ENCODE data around the gene CAMKMT. TPM values are rescaled to one million over a fixed set of nuclear protein-coding genes. Genes with fewer than 3 reads are reported as not detected.

Gene CAMKMT
- polyA plus RNA-seq, 3 donors, result 4.2 to 5.2 (median 4.4) TPM

DNA sequence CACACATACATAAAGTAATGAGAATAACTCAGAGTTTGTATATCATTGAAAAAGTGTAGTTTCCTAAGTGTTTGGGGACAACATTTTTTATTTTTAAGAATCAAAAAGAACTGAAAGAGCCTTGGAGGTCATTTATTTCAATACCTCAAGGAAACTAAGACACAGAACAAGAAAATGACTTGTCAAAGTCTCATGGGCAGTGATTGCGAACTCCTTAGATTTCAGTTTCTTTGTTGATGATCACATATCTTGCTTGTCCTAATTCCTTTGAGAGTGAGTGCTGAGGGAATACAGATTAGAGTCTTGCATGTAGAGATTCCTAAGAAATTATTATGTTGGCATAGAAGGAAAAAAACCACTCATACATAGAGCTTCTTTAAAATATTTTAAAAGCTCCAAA is 243.8 kb downstream of the CAMKMT start:
- no peak overlapping the region for H3K27ac ChIP-seq (ENCODE audit: low read depth, low read length)
- WGBS, 3 donors, result 0 to 88% (median 0%) methylated on average over 1 of the region's 1 CpG

DNA sequence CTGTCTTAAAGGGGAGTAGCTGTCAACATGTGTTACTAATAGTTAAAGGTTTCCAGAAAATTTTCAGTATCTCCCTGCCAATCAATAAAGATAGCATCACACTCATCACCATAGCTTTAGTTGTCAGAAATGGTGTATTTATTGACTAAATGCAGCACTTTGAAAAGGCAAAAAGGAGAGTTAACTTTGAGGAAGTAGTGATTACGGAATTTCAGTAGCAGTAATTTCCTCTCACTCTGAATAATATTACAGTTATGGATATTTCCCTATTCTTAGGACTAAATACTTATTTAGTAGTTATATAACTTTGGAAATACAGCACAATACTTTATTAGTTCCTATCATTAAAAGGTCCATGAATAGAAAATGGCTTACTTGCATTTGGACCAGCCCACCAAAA is 250.5 kb downstream of the CAMKMT start:
- 53 to 84% (median 71%) methylated on average over 1 of the region's 1 CpG for WGBS, 3 donors

DNA sequence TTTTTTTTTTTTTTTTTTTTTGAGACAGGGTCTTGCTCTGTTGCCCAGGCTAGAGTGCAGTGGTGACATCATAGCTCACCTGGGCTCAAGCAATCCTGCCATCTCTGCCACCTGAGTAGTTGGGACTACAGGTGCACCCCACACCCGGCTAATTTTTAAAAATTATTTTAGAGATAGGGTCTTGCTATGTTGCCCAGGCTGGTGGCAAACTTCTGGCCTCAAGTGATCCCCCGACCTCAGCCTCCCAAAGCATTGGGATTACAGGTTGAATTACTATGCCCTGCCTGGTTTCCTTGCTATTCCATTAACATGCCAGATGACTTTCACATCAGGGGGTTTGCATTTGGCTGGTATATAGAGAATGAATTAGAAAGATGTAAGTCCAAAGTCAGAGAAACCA is 253.2 kb downstream of the CAMKMT start:
- 93 to 100% (median 97%) methylated on average over 2 of the region's 2 CpGs for WGBS, 3 donors
- H3K27ac ChIP-seq (ENCODE audit: low read depth, low read length), result no peak overlapping the region

More for the DNA sequence above, 250.5 kb downstream of the CAMKMT start:
- H3K27ac ChIP-seq (ENCODE audit: low read depth, low read length), result no peak overlapping the region

- H3K27ac ChIP-seq (ENCODE audit: low read depth, low read length), result no peak overlapping the region
- 82 to 90% (median 84%) methylated on average over 4 of the region's 4 CpGs for WGBS, 3 donors
Measured at GRCh38 chr2:44615950-44616518, 254.3 kb downstream of the CAMKMT start.

DNA sequence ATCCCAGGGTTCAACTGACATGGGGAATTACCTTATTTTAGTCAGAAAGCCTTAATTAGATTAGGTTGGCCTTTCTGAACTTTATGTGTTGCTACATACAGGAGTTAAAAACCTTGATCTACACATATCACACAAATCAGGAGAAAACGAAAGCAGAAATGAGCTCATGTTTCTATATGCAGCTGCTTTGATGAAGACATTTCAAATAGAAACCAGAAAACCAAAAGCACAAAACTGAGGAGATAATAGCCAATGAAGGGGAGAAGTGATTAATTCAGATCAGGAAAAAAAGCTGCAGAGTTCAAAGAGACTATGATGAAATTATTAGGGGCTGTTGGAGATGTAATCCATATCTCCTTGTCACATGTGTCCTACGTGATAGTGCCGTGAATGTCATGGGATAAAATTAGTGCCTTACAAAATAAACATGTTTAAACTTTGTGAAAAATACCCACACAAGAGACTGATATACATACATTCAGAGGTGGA is 255.0 kb downstream of the CAMKMT start:
- 52 to 64% (median 57%) methylated on average over 3 of the region's 3 CpGs for WGBS, 3 donors
- no peak overlapping the region for H3K27ac ChIP-seq (ENCODE audit: low read depth, low read length)

GRCh38 chr2:44618251-44619023 is 256.7 kb downstream of the CAMKMT start:
- WGBS, 3 donors, result 86 to 96% (median 88%) methylated on average over 5 of the region's 5 CpGs
- H3K27ac ChIP-seq (ENCODE audit: low read depth, low read length), result no peak overlapping the region

DNA sequence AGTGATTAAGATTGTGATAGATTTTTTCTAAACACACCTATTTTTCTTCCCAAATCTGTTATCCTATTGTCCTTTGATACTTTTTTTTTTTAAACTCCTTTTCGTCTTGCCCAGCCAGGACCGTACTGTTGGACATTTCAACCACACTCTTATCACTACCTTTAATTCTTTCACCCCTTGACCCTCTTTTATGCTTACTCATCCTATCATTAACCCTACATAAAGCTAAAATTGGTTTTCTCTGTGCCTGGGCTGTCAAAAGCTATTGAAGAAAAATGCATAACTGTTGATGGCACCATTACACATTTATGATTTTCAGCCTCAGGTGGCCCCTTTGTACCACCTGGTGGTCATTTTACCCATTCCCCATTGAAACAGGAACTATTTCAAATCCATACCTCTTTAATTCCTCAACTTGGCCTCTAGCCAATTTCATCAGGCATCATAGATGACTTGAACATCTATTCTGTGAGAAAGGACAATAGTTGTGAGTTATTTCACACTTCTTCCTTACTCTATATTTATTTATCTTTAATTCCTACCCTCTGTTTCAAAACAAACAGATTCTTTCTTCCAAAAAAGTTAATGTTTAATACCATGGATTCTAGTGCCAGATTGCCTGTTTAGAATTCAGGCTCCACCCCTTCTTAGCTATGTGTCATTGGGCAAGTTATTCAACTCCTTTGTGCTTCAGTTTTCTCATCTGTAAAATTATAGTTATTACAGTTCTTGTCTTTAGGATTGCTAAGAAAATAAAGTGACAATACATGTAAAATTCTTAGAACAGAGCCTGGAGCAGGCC is 258.6 kb downstream of the CAMKMT start:
- 86 to 94% (median 92%) methylated on average over 2 of the region's 2 CpGs for WGBS, 3 donors
- no peak overlapping the region for H3K27ac ChIP-seq (ENCODE audit: low read depth, low read length)

GRCh38 chr2:44623622-44624351 is 262.0 kb downstream of the CAMKMT start:
- H3K27ac ChIP-seq (ENCODE audit: low read depth, low read length), result no peak overlapping the region

GRCh38 chr2:44628297-44628696 is 266.6 kb downstream of the CAMKMT start:
- no peak overlapping the region for H3K27ac ChIP-seq (ENCODE audit: low read depth, low read length)
- WGBS, 3 donors, result 91 to 96% (median 95%) methylated on average over 1 of the region's 1 CpG

- WGBS, 3 donors, result 88 to 93% (median 91%) methylated on average over 4 of the region's 4 CpGs
- no peak overlapping the region for H3K27ac ChIP-seq (ENCODE audit: low read depth, low read length)
Measured at GRCh38 chr2:44632931-44633689, 271.4 kb downstream of the CAMKMT start.

GRCh38 chr2:44635725-44636124 is 274.0 kb downstream of the CAMKMT start:
- 88 to 93% (median 92%) methylated on average over 2 of the region's 2 CpGs for WGBS, 3 donors

DNA sequence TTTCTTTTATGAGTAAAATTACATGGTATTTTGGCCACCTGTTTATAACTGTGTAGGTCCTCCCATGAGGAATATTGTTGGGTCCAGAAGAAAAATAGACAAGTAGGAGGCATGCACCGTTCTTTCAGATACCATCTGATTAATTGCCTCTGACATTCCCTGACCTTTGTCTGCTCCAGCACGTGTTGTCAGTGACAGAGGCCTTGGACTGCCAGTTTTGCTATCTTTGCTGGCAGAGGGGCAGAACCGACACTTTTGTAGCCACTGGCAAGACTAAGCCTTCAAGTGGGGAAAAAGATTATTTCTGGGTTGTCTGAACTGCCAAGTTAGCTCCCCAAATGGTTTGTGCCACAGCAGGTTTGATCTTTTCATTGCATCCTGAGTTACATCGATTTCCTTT is 276.9 kb downstream of the CAMKMT start:
- WGBS, 3 donors, result 35 to 61% (median 59%) methylated on average over 4 of the region's 4 CpGs
- no peak overlapping the region for H3K27ac ChIP-seq (ENCODE audit: low read depth, low read length)

More at GRCh38 chr2:44635725-44636124, 274.0 kb downstream of the CAMKMT start:
- no peak overlapping the region for H3K27ac ChIP-seq (ENCODE audit: low read depth, low read length)

- no peak overlapping the region for H3K27ac ChIP-seq (ENCODE audit: low read depth, low read length)
- WGBS, 3 donors, result 97 to 99% (median 97%) methylated on average over 2 of the region's 2 CpGs
Measured at GRCh38 chr2:44639399-44639798, 277.7 kb downstream of the CAMKMT start.

GRCh38 chr2:44642123-44642857 is 280.5 kb downstream of the CAMKMT start:
- WGBS, 3 donors, result 69 to 79% (median 77%) methylated on average over 3 of the region's 3 CpGs
- no peak overlapping the region for H3K27ac ChIP-seq (ENCODE audit: low read depth, low read length)

- H3K27ac ChIP-seq (ENCODE audit: low read depth, low read length), result no peak overlapping the region
Measured at GRCh38 chr2:44645937-44646336, 284.2 kb downstream of the CAMKMT start.

DNA sequence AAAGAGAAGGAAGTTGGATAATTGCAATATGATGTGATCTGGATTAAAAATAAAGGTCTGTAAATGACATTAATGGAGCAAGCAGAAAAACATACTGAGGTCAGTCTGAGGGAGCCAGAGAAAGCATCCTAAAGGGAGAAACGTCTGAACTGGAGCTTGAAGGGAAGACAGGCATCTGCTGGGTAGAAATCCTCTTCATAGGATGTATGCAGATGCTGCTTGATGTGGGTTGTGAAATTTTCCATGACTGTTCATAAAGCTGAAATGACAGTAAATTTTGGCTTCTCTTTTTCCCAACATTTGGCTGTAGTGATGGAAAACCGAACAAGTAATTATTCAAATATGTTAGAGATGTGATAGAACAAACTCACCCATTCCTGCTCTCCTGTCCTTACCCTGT is 287.6 kb downstream of the CAMKMT start:
- 64 to 85% (median 71%) methylated on average over 2 of the region's 2 CpGs for WGBS, 3 donors
- no peak overlapping the region for H3K27ac ChIP-seq (ENCODE audit: low read depth, low read length)

More at GRCh38 chr2:44645937-44646336, 284.2 kb downstream of the CAMKMT start:
- WGBS, 3 donors, result 54 to 75% (median 64%) methylated on average over 2 of the region's 2 CpGs

GRCh38 chr2:44650796-44651195 is 289.0 kb downstream of the CAMKMT start:
- no peak overlapping the region for H3K27ac ChIP-seq (ENCODE audit: low read depth, low read length)
- 71 to 79% (median 74%) methylated on average over 1 of the region's 1 CpG for WGBS, 3 donors
